ENCODE results near the gene MCF2L2. TPM values are rescaled to one million over a fixed set of nuclear protein-coding genes. Genes with fewer than 3 reads are reported as not detected.
A peak's percentile ranks its signal among the peaks of the same experiment; 100 is the strongest.
"Not testable (repeated sequence)": the region's sequence is repeated elsewhere in the genome, so short reads cannot be mapped to it uniquely, and the experiment has no call there.

MCF2L2 gene
- total and polyA plus RNA-seq, 7 donors: 0.99 to 5.0 (median 4.0) TPM; not detected in 1

DNA sequence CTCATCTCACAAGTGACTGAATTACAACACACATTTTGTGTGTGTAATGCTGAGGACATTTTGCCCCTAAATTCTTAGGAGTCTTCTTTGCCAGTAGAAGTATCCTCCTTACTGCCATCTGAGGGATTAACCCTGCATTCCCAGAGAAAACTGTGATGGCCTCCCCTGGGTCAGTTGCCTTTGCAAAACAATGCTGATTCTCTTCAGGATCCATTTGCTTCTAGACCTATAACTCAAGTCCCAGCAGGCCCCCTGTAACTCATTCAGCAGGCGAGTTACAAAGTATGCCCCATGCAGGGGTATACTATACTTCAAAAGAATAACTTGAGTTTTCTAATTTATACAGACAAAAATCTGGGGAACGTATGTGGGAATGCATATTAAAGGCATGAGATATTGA, 6.6 kb upstream of the MCF2L2 start:
- no peaks in the 10 kb centered on the region for H3K9me3 ChIP-seq
- intact Hi-C loops (cut with DNase I): no loop called here
- no peaks in the 10 kb centered on the region for H3K36me3 ChIP-seq
- no peak for TF ChIP-seq CTCF (IDR thresholded peaks at IDR 0.05)
- no peak for TF ChIP-seq EP300 (IDR thresholded peaks at IDR 0.05)
- TF ChIP-seq POLR2AphosphoS5 (IDR thresholded peaks at IDR 0.05): no peak
- TF ChIP-seq POLR2A (IDR thresholded peaks at IDR 0.05): no peak
- no peaks in the 10 kb centered on the region for H3K4me1 ChIP-seq
- no peak for DNase-seq
- H3K27ac ChIP-seq: no peak overlapping the region
- H3K4me3 ChIP-seq: no peak overlapping the region
- 89 to 91% methylated on average over 2 of the region's 2 CpGs for WGBS, 2 donors
- H3K27me3 ChIP-seq: peaks cover 0 to 4% (median 0%) of the 10 kb centered on the region in 3 donors

- no peak for TF ChIP-seq CTCF (IDR thresholded peaks at IDR 0.05)
- TF ChIP-seq POLR2A (IDR thresholded peaks at IDR 0.05): no peak
- no peak for TF ChIP-seq EP300 (IDR thresholded peaks at IDR 0.05)
- no peak for TF ChIP-seq POLR2AphosphoS5 (IDR thresholded peaks at IDR 0.05)
- no peak for DNase-seq
- Histone ChIP-seq H3K27me3 (peaks cover 0 to 8% (median 0%) of the 10 kb centered on the region in 3 donors), H3K4me1 (no peaks in the 10 kb centered on the region), H3K9me3 (no peaks in the 10 kb centered on the region), H3K4me3 (no peak overlapping the region), H3K36me3 (no peaks in the 10 kb centered on the region), H3K27ac (no peak overlapping the region)
- WGBS, 2 donors: 14 to 46% methylated on average over 9 of the region's 9 CpGs
- intact Hi-C loops (cut with DNase I): no loop called here
These were observed 6.1 kb upstream of the MCF2L2 start for GRCh38 chr3:183434503-183434902.

DNA sequence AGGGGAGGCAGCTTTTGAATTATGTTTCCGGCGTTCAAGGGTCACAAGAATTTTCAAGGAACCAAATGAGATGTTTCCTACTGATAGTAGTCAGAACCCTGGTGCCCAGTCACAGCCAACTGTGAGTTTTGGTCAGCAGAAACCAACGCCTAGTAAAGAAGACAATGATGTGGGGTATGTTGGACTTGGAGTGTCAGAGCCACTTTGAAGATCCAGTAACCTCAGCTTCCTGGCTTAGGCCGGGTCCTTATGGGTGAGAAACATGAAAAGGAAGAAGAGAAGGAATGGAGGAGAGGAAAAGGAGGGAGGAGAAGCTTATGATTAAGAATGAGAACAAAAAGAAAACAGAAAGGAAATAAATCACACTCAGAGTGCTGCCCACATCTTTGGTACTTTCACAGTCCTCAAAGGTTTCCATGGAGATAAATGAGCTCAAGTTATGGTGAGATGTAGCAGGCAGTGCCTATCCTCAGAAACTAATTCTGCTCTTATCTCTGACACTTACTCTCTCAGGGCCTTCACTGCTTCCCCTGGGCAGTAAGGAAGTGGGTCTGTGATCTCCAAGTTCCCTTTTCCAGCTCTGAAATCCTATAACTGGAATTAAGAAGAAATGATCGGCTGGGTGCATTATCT, 2.0 kb upstream of the MCF2L2 start:
- Histone ChIP-seq H3K27ac (no peak overlapping the region), H3K4me3 (no peak overlapping the region), H3K9me3 (no peaks in the 10 kb centered on the region), H3K4me1 (peaks cover 0 to 20% (median 18%) of the 10 kb centered on the region in 4 donors), H3K27me3 (peaks cover 0 to 45% (median 23%) of the 10 kb centered on the region in 3 donors), H3K36me3 (no peaks in the 10 kb centered on the region)
- intact Hi-C loops (cut with DNase I): no loop called here
- no peak for DNase-seq
- WGBS, 2 donors: 65 to 77% methylated on average over 5 of the region's 5 CpGs
- no peak for TF ChIP-seq POLR2AphosphoS5 (IDR thresholded peaks at IDR 0.05)

DNA sequence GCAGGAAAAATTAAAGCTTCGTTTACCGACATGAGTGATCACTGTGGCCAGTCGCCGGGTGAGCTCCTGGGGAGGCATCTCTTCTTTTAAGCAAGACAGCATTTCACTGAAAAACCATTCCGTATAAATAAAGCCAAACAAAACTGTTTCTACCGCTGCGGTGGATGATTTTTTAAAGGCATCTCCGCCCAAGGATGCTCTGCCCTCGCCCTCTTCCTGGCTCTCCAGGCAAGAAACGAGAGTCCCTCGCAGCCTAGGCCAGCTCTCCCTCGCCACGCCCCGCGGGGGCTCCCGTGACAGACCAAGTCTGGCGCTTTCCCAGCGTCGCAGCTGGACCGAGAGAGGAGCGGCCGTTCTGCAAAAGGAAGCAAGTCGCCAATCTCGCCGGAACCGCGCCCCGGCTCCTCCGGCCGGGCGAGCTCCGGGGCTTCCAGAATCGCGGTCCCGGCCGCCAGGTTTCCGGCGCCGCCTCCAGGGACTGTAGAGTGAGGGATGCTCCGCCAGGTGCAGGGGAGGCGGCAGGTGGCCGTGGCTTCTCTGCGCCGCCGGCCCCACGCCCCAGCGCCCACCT, 458 bp downstream of the MCF2L2 start:
- TF ChIP-seq POLR2A (IDR thresholded peaks at IDR 0.05) (no peak), POLR2AphosphoS5 (IDR thresholded peaks at IDR 0.05) (no peak), CTCF (IDR thresholded peaks at IDR 0.05) (no peak), EP300 (IDR thresholded peaks at IDR 0.05) (no peak)
- Histone ChIP-seq H3K36me3 (no peaks in the 10 kb centered on the region), H3K4me1 (peaks cover 0 to 20% (median 18%) of the 10 kb centered on the region in 4 donors), H3K27ac (peak overlapping the region in 2 of 4 donors; percentile 14 to 22), H3K4me3 (peak overlapping the region; percentile 35 to 81 (median 58)), H3K27me3 (peaks cover 0 to 50% (median 23%) of the 10 kb centered on the region in 3 donors), H3K9me3 (no peaks in the 10 kb centered on the region)
- WGBS, 2 donors: 1% methylated on average over 47 of the region's 47 CpGs
- intact Hi-C loops (cut with DNase I): no loop called here
- DNase-seq: peak; percentile 83

DNA sequence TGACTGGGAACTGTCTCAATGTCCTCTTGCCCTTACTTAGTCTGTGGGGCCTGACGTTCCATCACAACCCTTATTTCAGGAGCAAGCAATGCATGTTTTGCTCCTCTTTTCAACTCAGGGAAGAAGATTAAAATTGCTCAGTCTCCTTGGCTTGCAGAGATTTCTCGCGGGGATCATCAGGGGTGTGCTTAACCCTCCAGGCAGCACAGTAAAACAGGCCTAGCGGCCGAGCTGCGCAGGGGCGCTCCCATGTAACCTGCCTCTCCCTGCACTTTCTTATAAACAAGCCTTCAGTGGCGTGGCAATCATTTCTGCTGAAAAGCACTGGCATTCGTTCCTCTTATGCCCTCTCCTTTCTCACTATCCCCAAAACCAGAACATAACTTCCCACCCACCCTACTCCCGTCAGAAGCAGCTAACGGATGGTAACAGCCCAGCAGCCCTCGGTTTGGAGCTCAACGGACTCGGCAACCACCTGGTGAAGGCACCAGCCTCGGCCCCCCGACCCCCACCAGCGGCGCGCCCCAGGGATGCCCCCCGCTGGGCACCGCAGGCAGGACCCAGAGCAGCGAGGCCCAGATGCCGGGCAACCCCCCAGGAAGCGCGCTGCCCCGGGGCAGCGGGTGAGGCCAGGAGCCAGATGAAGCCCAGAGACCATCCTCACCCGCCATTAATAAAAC, 1.1 kb downstream of the MCF2L2 start:
- no peaks in the 10 kb centered on the region for H3K9me3 ChIP-seq
- WGBS, 2 donors: 27 to 30% methylated on average over 28 of the region's 28 CpGs
- H3K4me1 ChIP-seq: peaks cover 0 to 20% (median 18%) of the 10 kb centered on the region in 4 donors
- H3K27me3 ChIP-seq: peaks cover 0 to 47% (median 23%) of the 10 kb centered on the region in 3 donors
- intact Hi-C loops (cut with DNase I): no loop called here
- TF ChIP-seq EP300 (IDR thresholded peaks at IDR 0.05) (no peak), CTCF (IDR thresholded peaks at IDR 0.05) (no peak), POLR2A (IDR thresholded peaks at IDR 0.05) (no peak), POLR2AphosphoS5 (IDR thresholded peaks at IDR 0.05) (no peak)
- peak overlapping the region; percentile 35 to 81 (median 58) for H3K4me3 ChIP-seq
- no peak for DNase-seq
- no peaks in the 10 kb centered on the region for H3K36me3 ChIP-seq
- peak overlapping the region in 1 of 4 donors; percentile 14 for H3K27ac ChIP-seq

DNA sequence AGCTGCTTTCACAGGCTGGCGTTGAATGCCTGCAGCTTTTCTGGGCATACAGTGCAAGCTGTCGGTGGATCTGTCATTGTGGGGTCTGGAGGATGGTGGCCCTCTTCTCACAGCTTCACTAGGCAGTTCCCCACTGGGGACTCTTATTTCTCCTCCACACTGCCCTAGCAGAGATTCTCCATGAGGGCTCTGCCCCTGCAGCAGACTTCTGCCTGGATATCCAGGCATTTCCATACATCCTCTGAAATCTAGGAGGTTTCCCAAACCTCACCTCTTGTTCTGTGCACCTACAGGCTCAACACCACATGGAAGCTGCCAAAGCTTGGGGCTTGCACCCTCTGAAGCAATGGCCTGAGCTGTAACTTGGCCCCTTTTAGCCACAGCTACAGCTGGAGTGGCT, 9.6 kb downstream of the MCF2L2 start:
- H3K4me3 ChIP-seq; DNase-seq; H3K27me3 ChIP-seq; H3K4me1 ChIP-seq; intact Hi-C loops (cut with DNase I); H3K36me3 ChIP-seq; H3K27ac ChIP-seq: not testable (repeated sequence)
- H3K9me3 ChIP-seq: peaks cover 0 to 11% (median 2%) of the 10 kb centered on the region in 4 donors
- WGBS, 2 donors: 95 to 98% methylated on average over 2 of the region's 2 CpGs
